Measurements from ENCODE around the gene WIPF1. TPM values are rescaled to one million over a fixed set of nuclear protein-coding genes. Genes with fewer than 3 reads are reported as not detected.

Gene WIPF1
- total and polyA plus RNA-seq, 2 donors (not counting 3 experiments of a cell fraction or from before 2014, with no cell fraction given) = 15.3 to 42.0 TPM

- dilution Hi-C loops (cut with MboI; ENCODE audit: extremely low pct_ligation_motif_present, low sequenced_read_pairs) (no loop called here), intact Hi-C loops (cut with micrococcal nuclease) (no loop called here)
- Histone ChIP-seq H4K20me1 (replicated peaks; ENCODE audit: control insufficient read depth, extremely low read depth, insufficient read depth, low read length) (no peaks in the 10 kb centered on the region), H3K4me1 (ENCODE audit: control insufficient read depth, extremely low read depth, insufficient read depth, low read length) (no peaks in the 10 kb centered on the region), H3K9me1 (replicated peaks; ENCODE audit: control insufficient read depth, extremely low read depth, insufficient read depth, low read length) (no peaks in the 10 kb centered on the region), H3K4me2 (ENCODE audit: insufficient read depth, low read length) (no peak overlapping the region), H3K9me3 (replicated peaks; ENCODE audit: control insufficient read depth, insufficient read depth, low read length) (no peaks in the 10 kb centered on the region), H3K27me3 (ENCODE audit: control insufficient read depth in 2 of 2, insufficient read depth in 2 of 2, low read length in 2 of 2) (no peaks in the 10 kb centered on the region), H3K27ac (ENCODE audit: insufficient read depth, low read depth, low read length) (no peak overlapping the region), H3K36me3 (ENCODE audit: control insufficient read depth in 2 of 2, extremely low read depth in 1 of 2, insufficient read depth in 2 of 2, low read length in 2 of 2) (no peaks in the 10 kb centered on the region), H3K79me2 (ENCODE audit: control insufficient read depth, insufficient read depth, low read length) (no peaks in the 10 kb centered on the region), H3K4me3 (replicated peaks in 1 of 3; ENCODE audit: insufficient read depth in 1 of 3, low read depth in 1 of 3, low read length in 3 of 3) (no peak overlapping the region), H3K9ac (replicated peaks; ENCODE audit: extremely low read depth, insufficient read depth, low read length) (no peak overlapping the region), H2AFZ (ENCODE audit: low read depth, low read length) (no peak overlapping the region)
- ChIA-PET CTCF (interaction anchor here (0.9 to 2.4 kb wide), 2 partner anchors 16 to 79 kb away, joined by 3 to 9 read pairs; no protein-coding TSS in a partner anchor), POLR2A (no interaction called here)
- BruUV-seq (replicated peaks) = no TSS peak
- FAIRE-seq (no peak), DNase-seq (ENCODE audit: low read depth, low spot score) (no peak)
- no peak for TF ChIP-seq MAX (IDR thresholded peaks at IDR 0.05; ENCODE audit: insufficient read depth, insufficient read length)
- no peak for TF ChIP-seq FOS (IDR thresholded peaks at IDR 0.05; ENCODE audit: borderline replicate concordance, insufficient read depth, low read length)
- TF ChIP-seq EZH2 (IDR thresholded peaks at IDR 0.05; ENCODE audit: borderline replicate concordance, low read depth, low read length, severe bottlenecking) = no peak
- TF ChIP-seq GATA2 (IDR thresholded peaks at IDR 0.05; ENCODE audit: insufficient read depth, insufficient read length, low read depth, low read length) = no peak
- TF ChIP-seq POLR2AphosphoS5 (IDR thresholded peaks at IDR 0.05; ENCODE audit: insufficient read depth, low read depth, low read length) = no peak
- TF ChIP-seq CTCF (IDR thresholded peaks at IDR 0.05; ENCODE audit: extremely low read depth in 1 of 2, insufficient read depth in 1 of 2, low read depth in 1 of 2, low read length in 2 of 2) = no peak
- TF ChIP-seq POLR2A (IDR thresholded peaks at IDR 0.05; ENCODE audit: low read depth, low read length) = no peak
- TF ChIP-seq MYC (IDR thresholded peaks at IDR 0.05; ENCODE audit: low read depth, low read length) = no peak
- TF ChIP-seq JUN (IDR thresholded peaks at IDR 0.05; ENCODE audit: borderline replicate concordance, insufficient read depth, insufficient read length, low read depth) = no peak
These were observed 11.2 kb upstream of the WIPF1 start for GRCh38 chr2:174608866-174609214.

Data from endothelial cell of umbilical vein (primary cell).